ENCODE results near the gene SYDE1. TPM values are rescaled to one million over a fixed set of nuclear protein-coding genes. Genes with fewer than 3 reads are reported as not detected.

Gene SYDE1
- total and polyA plus RNA-seq, 10 of the 15 experiments (the other 5 are each of a cell fraction or from before 2014, with no cell fraction given): not detected

DNA sequence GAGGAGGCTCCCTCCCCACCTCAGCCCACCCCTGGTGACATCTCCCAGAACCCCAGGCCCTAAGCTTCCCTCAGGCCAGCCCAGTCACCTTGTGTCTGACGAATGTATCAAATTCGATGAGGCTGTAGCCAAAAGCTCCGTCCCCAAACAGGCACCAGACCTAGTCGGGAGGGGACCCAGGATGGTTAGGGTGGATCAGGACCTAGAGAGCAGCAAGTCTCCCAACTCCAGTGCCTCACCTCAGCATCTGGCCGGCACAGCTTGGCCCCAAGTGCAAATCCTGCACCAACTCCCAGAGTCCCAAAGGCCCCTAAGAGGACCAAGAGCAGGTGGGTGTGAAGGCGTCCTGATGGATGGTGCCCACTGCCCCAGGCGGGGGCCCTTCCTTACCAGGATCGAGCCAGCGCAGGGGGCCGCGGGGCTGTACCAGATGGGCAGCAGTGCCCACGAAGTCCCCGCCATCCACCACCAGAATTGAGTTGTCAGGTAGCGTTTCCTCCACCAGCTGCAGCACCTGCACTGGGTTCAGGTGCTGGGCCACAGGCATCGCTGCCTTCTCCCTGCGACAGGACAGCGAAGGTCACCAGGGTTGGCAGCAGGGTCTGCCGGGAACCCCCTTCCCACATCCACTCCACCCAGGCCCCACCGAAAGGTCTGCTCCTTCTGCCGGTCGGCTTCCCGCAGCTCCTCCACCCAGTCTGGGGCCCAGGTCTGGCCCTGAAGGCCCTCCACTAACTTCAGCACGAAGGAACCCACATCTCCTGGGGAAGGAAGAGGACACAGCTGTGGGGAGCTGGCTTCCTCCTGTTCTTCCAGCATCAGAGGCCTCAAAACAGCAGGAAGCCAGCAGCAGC lies 8.8 kb downstream of the SYDE1 start:
- no peak overlapping the region for H3K4me3 ChIP-seq
- no peak for FAIRE-seq
- H2AFZ ChIP-seq (ENCODE audit: control insufficient read depth, low read depth, low read length): no peak overlapping the region
- no TSS peak for BruUV-seq (replicated peaks)
- CTCF ChIA-PET: interaction anchor here (0.9 kb wide), 1 partner anchor 15 kb away, joined by 4 read pairs; no protein-coding TSS in a partner anchor
- no peak overlapping the region for H3K4me2 ChIP-seq (ENCODE audit: control insufficient read depth, insufficient read depth)
- no peak overlapping the region for H3K27ac ChIP-seq (ENCODE audit: control insufficient read depth, insufficient read depth)
- no peaks in the 10 kb centered on the region for H3K9me3 ChIP-seq (replicated peaks; ENCODE audit: control insufficient read depth, insufficient read depth, low read length)
- SMC1A ChIA-PET (ENCODE audit: uncharacterized antibody, unreplicated experiment): no interaction called here
- POLR2A ChIA-PET: no interaction called here
- H3K4me1 ChIP-seq (ENCODE audit: control insufficient read depth, insufficient read depth, low read length): no peaks in the 10 kb centered on the region
- RAD21 ChIA-PET (ENCODE audit: unreplicated experiment): no interaction called here
- H3K79me2 ChIP-seq (ENCODE audit: control insufficient read depth, insufficient read depth, low read length): no peaks in the 10 kb centered on the region
- no peaks in the 10 kb centered on the region for H3K27me3 ChIP-seq (replicated peaks in 1 of 2; ENCODE audit: control insufficient read depth in 2 of 2, insufficient read depth in 2 of 2, low read length in 1 of 2)
- WGBS (ENCODE audit: insufficient coverage, insufficient replicate concordance, low lambda C conversion rate, missing lambda C conversion rate): 87% methylated on average over 20 of the region's 23 CpGs
- intact Hi-C loops (cut with micrococcal nuclease; ENCODE audit: unreplicated experiment): no loop called here
- no peak for TF ChIP-seq ZNF207 (IDR thresholded peaks at IDR 0.05; ENCODE audit: borderline replicate concordance)
- TF ChIP-seq FOS (IDR thresholded peaks at IDR 0.05; ENCODE audit: borderline replicate concordance, extremely low read depth, insufficient read length): no peak
- TF ChIP-seq CHD1 (IDR thresholded peaks at IDR 0.05; ENCODE audit: low read depth, low read length): no peak
- no peak for TF ChIP-seq ZSCAN29 (IDR thresholded peaks at IDR 0.05)
- TF ChIP-seq NFXL1 (IDR thresholded peaks at IDR 0.05; ENCODE audit: borderline replicate concordance): no peak
- no peak for TF ChIP-seq GABPA (IDR thresholded peaks at IDR 0.05; ENCODE audit: low read depth)
- no peak for TF ChIP-seq EGR1 (IDR thresholded peaks at IDR 0.05; ENCODE audit: borderline replicate concordance in 1 of 2, low read depth in 2 of 2, low read length in 2 of 2)
- TF ChIP-seq ZNF217 (IDR thresholded peaks at IDR 0.05): no peak
- TF ChIP-seq, protein P1, sequence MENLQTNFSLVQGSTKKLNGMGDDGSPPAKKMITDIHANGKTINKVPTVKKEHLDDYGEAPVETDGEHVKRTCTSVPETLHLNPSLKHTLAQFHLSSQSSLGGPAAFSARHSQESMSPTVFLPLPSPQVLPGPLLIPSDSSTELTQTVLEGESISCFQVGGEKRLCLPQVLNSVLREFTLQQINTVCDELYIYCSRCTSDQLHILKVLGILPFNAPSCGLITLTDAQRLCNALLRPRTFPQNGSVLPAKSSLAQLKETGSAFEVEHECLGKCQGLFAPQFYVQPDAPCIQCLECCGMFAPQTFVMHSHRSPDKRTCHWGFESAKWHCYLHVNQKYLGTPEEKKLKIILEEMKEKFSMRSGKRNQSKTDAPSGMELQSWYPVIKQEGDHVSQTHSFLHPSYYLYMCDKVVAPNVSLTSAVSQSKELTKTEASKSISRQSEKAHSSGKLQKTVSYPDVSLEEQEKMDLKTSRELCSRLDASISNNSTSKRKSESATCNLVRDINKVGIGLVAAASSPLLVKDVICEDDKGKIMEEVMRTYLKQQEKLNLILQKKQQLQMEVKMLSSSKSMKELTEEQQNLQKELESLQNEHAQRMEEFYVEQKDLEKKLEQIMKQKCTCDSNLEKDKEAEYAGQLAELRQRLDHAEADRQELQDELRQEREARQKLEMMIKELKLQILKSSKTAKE (IDR thresholded peaks at IDR 0.05; ENCODE audit: low read depth, poor library complexity, severe bottlenecking): no peak
- no peak for TF ChIP-seq TCF3 (IDR thresholded peaks at IDR 0.05; ENCODE audit: borderline replicate concordance, insufficient read depth, low read depth, low read length)
- TF ChIP-seq SIN3A (IDR thresholded peaks at IDR 0.05; ENCODE audit: low read depth, low read length): no peak
- TF ChIP-seq, protein P2, sequence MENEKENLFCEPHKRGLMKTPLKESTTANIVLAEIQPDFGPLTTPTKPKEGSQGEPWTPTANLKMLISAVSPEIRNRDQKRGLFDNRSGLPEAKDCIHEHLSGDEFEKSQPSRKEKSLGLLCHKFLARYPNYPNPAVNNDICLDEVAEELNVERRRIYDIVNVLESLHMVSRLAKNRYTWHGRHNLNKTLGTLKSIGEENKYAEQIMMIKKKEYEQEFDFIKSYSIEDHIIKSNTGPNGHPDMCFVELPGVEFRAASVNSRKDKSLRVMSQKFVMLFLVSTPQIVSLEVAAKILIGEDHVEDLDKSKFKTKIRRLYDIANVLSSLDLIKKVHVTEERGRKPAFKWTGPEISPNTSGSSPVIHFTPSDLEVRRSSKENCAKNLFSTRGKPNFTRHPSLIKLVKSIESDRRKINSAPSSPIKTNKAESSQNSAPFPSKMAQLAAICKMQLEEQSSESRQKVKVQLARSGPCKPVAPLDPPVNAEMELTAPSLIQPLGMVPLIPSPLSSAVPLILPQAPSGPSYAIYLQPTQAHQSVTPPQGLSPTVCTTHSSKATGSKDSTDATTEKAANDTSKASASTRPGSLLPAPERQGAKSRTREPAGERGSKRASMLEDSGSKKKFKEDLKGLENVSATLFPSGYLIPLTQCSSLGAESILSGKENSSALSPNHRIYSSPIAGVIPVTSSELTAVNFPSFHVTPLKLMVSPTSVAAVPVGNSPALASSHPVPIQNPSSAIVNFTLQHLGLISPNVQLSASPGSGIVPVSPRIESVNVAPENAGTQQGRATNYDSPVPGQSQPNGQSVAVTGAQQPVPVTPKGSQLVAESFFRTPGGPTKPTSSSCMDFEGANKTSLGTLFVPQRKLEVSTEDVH (IDR thresholded peaks at IDR 0.05; ENCODE audit: low read depth, partially characterized antibody): no peak
- no peak for TF ChIP-seq POLR2AphosphoS2 (IDR thresholded peaks at IDR 0.05; ENCODE audit: low read depth, low read length)
- peaks cover 5 to 11% of the 10 kb centered on the region in 2 experiments; a peak in 3 of 4 replicates for H3K36me3 ChIP-seq (ENCODE audit: control insufficient read depth in 2 of 2, insufficient read depth in 2 of 2, low read length in 1 of 2)
- ATAC-seq: no peak
- no peak for DNase-seq (ENCODE audit: low read depth, low spot score)
- no peaks in the 10 kb centered on the region for H4K20me1 ChIP-seq (ENCODE audit: control insufficient read depth, insufficient read depth)
- no peak overlapping the region for H3K9ac ChIP-seq (ENCODE audit: control insufficient read depth, insufficient read depth, low read length)
- in situ Hi-C loops (cut with MboI): no loop called here
